Measurements from ENCODE around the gene JMJD8.
A peak's percentile ranks its signal among the peaks of the same experiment; 100 is the strongest.
"Not testable (repeated sequence)": the region's sequence is repeated elsewhere in the genome, so short reads cannot be mapped to it uniquely, and the experiment has no call there.

The JMJD8 gene

GRCh38 chr16:692356-693108 is 8.4 kb upstream of the JMJD8 start:
- DNase-seq (ENCODE audit: low read depth), result no peak

DNA sequence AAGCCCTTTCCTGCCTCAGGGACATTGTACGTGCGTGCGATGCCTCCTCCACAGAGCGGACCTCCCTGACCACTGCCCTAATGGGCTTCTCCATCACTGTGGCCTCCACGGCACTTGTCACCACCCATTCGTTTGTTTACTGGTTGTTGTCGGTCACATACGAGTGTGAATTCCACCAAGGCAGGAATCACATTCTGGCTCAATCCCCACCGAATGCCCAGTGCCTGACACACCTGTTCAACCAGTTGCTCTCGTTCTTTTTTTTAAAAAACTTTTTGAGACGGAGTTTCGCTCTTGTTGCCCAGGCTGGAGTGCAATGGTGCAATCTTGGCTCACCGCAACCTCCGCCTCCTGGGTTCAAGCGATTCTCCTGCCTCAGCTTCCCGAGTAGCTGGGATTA is 7.1 kb upstream of the JMJD8 start:
- DNase-seq (ENCODE audit: low read depth), result not testable (repeated sequence)

GRCh38 chr16:689175-689897 is 5.2 kb upstream of the JMJD8 start:
- DNase-seq (ENCODE audit: low read depth), result no peak

GRCh38 chr16:687499-687898 is 3.4 kb upstream of the JMJD8 start:
- no peak for DNase-seq (ENCODE audit: low read depth)

GRCh38 chr16:686459-687260 is 2.5 kb upstream of the JMJD8 start:
- DNase-seq (ENCODE audit: low read depth), result no peak

DNA sequence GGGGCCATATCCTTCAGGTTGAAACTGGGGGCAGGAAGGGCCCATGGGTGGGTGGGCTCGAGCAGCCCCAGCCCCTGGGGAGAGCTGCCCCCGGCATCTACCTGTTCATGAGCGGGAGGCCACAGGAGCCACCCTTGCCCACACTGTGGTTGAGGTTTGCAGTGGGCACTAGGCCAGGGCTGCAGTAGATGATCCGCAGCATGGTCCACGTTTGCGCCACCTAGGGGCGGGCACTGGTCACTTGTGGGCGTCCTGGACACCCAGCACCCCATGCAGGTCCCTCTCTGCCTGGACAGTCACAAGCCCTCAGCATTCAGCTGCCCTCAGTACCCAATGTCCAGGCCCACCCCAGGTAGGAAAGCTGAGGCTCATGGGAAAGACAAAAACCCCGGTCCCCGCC is 1.8 kb upstream of the JMJD8 start:
- no peak for DNase-seq (ENCODE audit: low read depth)

- DNase-seq (ENCODE audit: low read depth), result no peak
Observed at GRCh38 chr16:684961-685696, 995 bp upstream of the JMJD8 start.

- no peak for DNase-seq (ENCODE audit: low read depth)
Observed at GRCh38 chr16:683396-684070, 601 bp downstream of the JMJD8 start.

GRCh38 chr16:682493-683395 is 1.4 kb downstream of the JMJD8 start:
- DNase-seq (ENCODE audit: low read depth), result no peak

DNA sequence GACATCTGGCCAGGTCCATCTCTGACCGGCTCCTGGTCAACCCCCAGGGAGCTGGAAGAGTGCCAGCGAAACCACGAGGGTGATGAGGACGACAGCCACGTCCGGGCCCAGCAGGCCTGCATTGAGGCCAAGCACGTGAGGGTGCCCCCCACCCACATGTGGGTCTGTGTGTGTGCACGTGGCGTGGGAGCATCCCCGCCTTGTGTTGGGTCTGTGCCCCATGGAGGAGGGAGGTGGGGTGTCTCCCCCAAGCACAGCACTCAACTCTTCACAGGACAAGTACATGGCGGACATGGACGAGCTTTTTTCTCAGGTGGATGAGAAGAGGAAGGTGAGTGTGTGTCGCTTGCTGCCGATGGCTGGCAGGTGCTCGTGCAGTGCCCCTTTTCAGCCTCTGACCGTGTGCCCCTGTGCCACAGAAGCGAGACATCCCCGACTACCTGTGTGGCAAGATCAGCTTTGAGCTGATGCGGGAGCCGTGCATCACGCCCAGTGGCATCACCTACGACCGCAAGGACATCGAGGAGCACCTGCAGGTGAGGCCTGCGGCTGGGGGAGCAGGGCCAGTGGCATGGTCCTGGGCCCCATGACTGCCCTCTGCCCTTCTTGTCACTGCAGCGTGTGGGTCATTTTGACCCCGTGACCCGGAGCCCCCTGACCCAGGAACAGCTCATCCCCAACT is 2.2 kb downstream of the JMJD8 start:
- DNase-seq (ENCODE audit: low read depth), result no peak

DNA sequence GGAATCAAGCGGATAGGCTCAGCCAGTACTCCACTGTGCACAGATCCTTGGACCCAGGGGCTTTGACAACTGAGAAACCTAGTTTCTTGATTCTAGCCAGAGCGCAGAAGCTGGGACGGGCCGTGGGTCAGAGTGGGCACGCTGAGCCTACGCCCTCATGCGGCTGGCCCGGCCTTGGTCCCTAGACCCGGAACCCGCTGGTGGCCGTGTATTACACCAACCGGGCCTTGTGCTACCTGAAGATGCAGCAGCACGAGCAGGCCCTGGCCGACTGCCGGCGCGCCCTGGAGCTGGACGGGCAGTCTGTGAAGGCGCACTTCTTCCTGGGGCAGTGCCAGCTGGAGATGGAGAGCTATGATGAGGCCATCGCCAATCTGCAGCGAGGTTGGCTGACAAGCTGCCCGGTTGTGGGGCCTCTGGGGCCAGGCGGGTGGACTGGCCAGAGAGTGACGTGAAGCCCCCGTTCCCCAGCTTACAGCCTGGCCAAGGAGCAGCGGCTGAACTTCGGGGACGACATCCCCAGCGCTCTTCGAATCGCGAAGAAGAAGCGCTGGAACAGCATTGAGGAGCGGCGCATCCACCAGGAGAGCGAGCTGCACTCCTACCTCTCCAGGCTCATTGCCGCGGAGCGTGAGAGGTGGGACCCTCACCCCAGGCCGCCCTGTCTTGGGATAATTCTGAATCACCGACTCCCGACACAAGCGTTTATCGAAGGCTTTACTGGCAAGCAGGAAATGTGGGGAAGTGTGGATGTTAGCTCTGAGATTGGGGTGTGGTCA is 3.0 kb downstream of the JMJD8 start:
- DNase-seq (ENCODE audit: low read depth), result no peak

- DNase-seq (ENCODE audit: low read depth), result no peak
Observed at GRCh38 chr16:680625-680945, 3.5 kb downstream of the JMJD8 start.

GRCh38 chr16:679814-680624 is 4.1 kb downstream of the JMJD8 start, which contains the start of gene STUB1:
Gene STUB1 (plus strand): TSS chr16:680410. CDS start chr16:680526, 116 bp downstream.
- peak; percentile 78 for DNase-seq (ENCODE audit: low read depth)

- DNase-seq (ENCODE audit: low read depth), result no peak
Observed at GRCh38 chr16:678858-679813, 5.0 kb downstream of the JMJD8 start.

GRCh38 chr16:678209-678857 is 5.8 kb downstream of the JMJD8 start:
- DNase-seq (ENCODE audit: low read depth), result no peak
